HEK293T (cell line): ENCODE data around the gene GAB2.

ENCODE experiments used
- CTCF ChIA-PET: fragments of 350-600 bp; formaldehyde crosslinking; extraction: SDS; loops from one replicate; lab custom pipeline; 2021; ENCODE audit warnings: antibody characterized with exemption, inconsistent platforms; lab: Yijun Ruan, JAX
- POLR2A ChIA-PET: fragments of 350-600 bp; formaldehyde crosslinking; extraction: SDS; loops from one replicate; lab custom pipeline; 2020; ENCODE audit warnings: antibody characterized with exemption, inconsistent platforms; lab: Yijun Ruan, JAX
- DNase-seq: peaks from one replicate; pipeline ENCODE4 v3.0.0; 2012; ENCODE audit warnings: mixed read lengths; ENCODE audit errors: extremely low spot score
- ARNT ChIP-seq: fragments of 450-650 bp; IDR thresholded peaks from 2 replicates; pipeline ENCODE4 v1.6.1; 2017; ENCODE audit warnings: mild to moderate bottlenecking
- BHLHE40 ChIP-seq: fragments of 450-650 bp; IDR thresholded peaks from 2 replicates; pipeline ENCODE4 v1.6.1; 2016; ENCODE audit warnings: mild to moderate bottlenecking, moderate library complexity, borderline replicate concordance
- CTBP1 ChIP-seq: fragments of 450-650 bp; IDR thresholded peaks from 2 replicates; pipeline ENCODE4 v1.6.1; 2016; ENCODE audit warnings: borderline replicate concordance
- ELF4 ChIP-seq: fragments of 450-650 bp; IDR thresholded peaks from 2 replicates; pipeline ENCODE4 v1.6.1; 2017; ENCODE audit warnings: antibody characterized with exemption
- FOXA1 ChIP-seq: fragments of 450-650 bp; IDR thresholded peaks from 2 replicates; pipeline ENCODE4 v1.6.1; 2016; ENCODE audit warnings: mild to moderate bottlenecking
- FOXK2 ChIP-seq: fragments of 450-650 bp; IDR thresholded peaks from 2 replicates; pipeline ENCODE4 v1.6.1; 2016; ENCODE audit warnings: mild to moderate bottlenecking
- FOXM1 ChIP-seq: fragments of 450-650 bp; IDR thresholded peaks from 2 replicates; pipeline ENCODE4 v1.6.1; 2017; ENCODE audit warnings: mild to moderate bottlenecking, borderline replicate concordance
- HDGF ChIP-seq: fragments of 450-650 bp; IDR thresholded peaks from 2 replicates; pipeline ENCODE4 v1.6.1; 2017; ENCODE audit warnings: antibody characterized with exemption, borderline replicate concordance
- L3MBTL2 ChIP-seq: fragments of 450-650 bp; conservative IDR thresholded peaks from 2 replicates; pipeline ENCODE4 v1.6.1; 2016; ENCODE audit warnings: mild to moderate bottlenecking
- LEF1 ChIP-seq: fragments of 450-650 bp; IDR thresholded peaks from 2 replicates; pipeline ENCODE4 v1.6.1; 2017; ENCODE audit warnings: mild to moderate bottlenecking, borderline replicate concordance
- NFRKB ChIP-seq: fragments of 450-650 bp; IDR thresholded peaks from 2 replicates; pipeline ENCODE4 v1.6.1; 2016; ENCODE audit warnings: mild to moderate bottlenecking, moderate library complexity
- SP1 ChIP-seq: fragments of 450-650 bp; IDR thresholded peaks from 2 replicates; pipeline ENCODE4 v1.6.1; 2017
- SUZ12 ChIP-seq: fragments of 450-650 bp; IDR thresholded peaks from 2 replicates; pipeline ENCODE4 v1.6.1; 2016; ENCODE audit warnings: mild to moderate bottlenecking
- TARDBP ChIP-seq: fragments of 450-650 bp; IDR thresholded peaks from 2 replicates; pipeline ENCODE4 v1.6.1; 2016
- ZNF384 ChIP-seq: fragments of 450-650 bp; IDR thresholded peaks from 2 replicates; pipeline ENCODE4 v1.6.1; 2016
- TF ChIP-seq, protein P1 (sequence below): fragments of 450-650 bp; IDR thresholded peaks from 2 replicates; pipeline ENCODE4 v1.6.1; 2016

GAB2 gene

DNA sequence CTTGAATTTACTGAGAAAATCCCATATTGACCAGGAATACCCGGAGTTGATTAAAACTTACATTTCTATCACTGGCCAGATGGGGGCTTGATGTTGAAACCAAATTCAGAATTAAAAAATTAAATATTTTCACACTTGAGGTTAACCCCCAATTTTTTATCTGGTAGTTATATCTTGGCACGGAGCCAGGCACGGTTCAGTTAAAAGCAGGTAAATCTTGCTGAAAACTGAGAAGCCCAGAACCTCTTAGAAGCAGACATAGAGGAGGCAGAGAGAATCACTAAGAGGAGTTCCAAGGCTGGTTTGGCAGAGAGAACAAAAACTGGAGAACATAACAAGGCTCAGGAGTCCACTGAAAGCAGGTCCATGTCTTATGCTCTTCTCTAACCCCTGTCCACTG is 151.2 kb downstream of the GAB2 start:
- TF ChIP-seq CTBP1 (no peak), NFRKB (no peak), HDGF (no peak), L3MBTL2 (no peak), FOXK2 (no peak), FOXM1 (no peak), SUZ12 (no peak), ELF4 (no peak), FOXA1 (no peak), SP1 (no peak), ZNF384 (no peak), LEF1 (no peak), BHLHE40 (no peak)
- TF ChIP-seq, protein P1, sequence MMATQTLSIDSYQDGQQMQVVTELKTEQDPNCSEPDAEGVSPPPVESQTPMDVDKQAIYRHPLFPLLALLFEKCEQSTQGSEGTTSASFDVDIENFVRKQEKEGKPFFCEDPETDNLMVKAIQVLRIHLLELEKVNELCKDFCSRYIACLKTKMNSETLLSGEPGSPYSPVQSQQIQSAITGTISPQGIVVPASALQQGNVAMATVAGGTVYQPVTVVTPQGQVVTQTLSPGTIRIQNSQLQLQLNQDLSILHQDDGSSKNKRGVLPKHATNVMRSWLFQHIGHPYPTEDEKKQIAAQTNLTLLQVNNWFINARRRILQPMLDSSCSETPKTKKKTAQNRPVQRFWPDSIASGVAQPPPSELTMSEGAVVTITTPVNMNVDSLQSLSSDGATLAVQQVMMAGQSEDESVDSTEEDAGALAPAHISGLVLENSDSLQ: no peak
- no peak for DNase-seq
- ChIA-PET POLR2A (no interaction called here), CTCF (no interaction called here)

DNA sequence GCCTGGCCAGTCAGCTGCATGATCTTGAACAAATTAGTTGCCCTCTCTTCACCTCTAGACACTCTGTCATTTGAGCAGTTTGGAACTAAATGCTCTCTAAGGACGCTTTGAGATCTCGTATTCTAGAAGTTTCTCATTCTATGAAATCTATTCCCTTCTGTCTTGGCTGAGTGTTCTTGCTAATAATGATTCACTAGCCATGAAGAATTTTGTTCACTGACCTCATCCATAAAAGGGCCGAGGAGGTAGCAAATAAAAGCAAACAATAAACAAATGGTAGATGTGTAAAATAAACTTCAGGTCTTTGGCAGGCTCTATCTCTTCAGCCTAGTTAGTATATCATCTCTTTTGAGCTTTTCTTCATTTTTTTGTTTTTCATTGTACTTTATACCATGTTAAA is 152.3 kb downstream of the GAB2 start:
- TF ChIP-seq FOXA1 (no peak), TARDBP (no peak), ZNF384 (no peak)
- no peak for DNase-seq
- CTCF ChIA-PET: no interaction called here
- POLR2A ChIA-PET: no interaction called here

DNA sequence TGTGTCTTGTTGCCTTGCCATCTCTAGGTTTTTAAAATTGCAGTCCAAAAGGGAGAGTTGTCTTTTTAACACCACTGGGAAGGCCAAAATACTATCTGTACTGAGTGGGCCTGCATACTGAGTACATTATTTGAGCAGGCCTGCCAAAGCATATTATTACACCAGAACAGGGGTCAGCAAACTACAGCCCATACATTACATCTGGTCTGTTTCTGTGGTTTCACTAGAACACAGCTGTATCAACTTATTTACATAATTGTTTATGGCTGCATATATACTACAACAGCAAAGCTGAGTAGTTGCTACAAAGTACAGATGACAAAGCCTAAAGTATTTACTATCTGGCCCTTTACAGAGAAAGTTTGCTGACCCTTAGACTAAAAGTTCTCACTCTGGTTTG is 154.9 kb downstream of the GAB2 start:
- DNase-seq: no peak
- CTCF ChIA-PET: no interaction called here
- POLR2A ChIA-PET: interaction anchor here (1.2 kb wide), 1 partner anchor 123 kb away, joined by 3 read pairs; no protein-coding TSS in a partner anchor
- TF ChIP-seq L3MBTL2: no peak
- TF ChIP-seq FOXM1: no peak
- TF ChIP-seq, protein P1: no peak
- no peak for TF ChIP-seq NFRKB
- TF ChIP-seq ELF4: no peak
- TF ChIP-seq FOXA1: no peak
- no peak for TF ChIP-seq FOXK2

DNA sequence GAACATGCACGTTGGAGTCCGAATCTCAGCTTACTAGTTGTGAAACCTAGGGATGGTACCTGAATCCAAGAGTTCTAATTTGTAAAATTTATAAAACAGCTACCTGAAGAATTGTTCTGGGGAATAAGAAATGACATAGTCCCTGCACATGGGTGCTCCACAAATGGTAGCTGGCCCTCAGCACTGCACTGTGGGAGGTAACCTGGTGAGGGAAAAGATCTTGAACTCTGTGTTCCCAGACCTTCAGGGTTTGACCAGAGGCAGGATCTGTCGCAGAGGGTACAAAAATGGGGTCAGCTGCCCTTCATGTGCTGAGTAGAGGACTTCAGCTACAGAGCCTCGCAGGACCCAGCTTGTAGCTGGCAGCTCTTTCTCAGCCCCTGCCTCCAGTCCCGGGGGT is 155.4 kb downstream of the GAB2 start:
- CTCF ChIA-PET: no interaction called here
- POLR2A ChIA-PET: interaction anchor here (0.8 kb wide), 1 partner anchor 22 kb away, joined by 3 read pairs; no protein-coding TSS in a partner anchor
- TF ChIP-seq, protein P1: no peak
- no peak for TF ChIP-seq TARDBP
- TF ChIP-seq ELF4: no peak
- no peak for TF ChIP-seq FOXM1
- no peak for TF ChIP-seq NFRKB
- TF ChIP-seq ZNF384: no peak
- TF ChIP-seq SP1: no peak
- TF ChIP-seq L3MBTL2: no peak
- TF ChIP-seq LEF1: no peak
- TF ChIP-seq FOXA1: no peak
- TF ChIP-seq HDGF: no peak
- no peak for TF ChIP-seq SUZ12
- no peak for TF ChIP-seq CTBP1
- no peak for TF ChIP-seq BHLHE40
- TF ChIP-seq ARNT: no peak
- TF ChIP-seq FOXK2: no peak
- DNase-seq: no peak

DNA sequence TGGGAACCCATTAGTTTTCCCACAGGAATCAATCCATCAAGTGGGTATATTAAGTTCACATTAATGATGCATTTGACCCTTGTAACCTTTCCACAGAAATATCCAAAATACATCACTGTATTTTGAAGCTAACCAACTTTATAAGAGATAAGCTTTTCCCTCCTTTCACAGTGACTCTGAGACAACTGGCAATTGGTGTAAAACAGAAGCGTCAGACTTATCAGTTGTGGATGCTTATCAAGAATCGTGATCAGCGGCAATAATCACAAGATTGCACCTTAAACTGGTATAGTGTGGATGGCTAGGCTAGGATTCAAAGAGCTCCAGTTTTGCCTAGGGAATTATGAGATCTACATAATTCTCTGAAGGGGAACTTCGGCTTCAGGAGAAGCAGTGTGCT is 155.8 kb downstream of the GAB2 start:
- CTCF ChIA-PET: no interaction called here
- POLR2A ChIA-PET: interaction anchor here (0.8 to 1.3 kb wide), 2 partner anchors 21 to 93 kb away, joined by 3 read pairs; no protein-coding TSS in a partner anchor
- no peak for TF ChIP-seq SUZ12
- TF ChIP-seq CTBP1: no peak
- no peak for TF ChIP-seq ZNF384
- no peak for TF ChIP-seq FOXA1
- TF ChIP-seq BHLHE40: no peak
- no peak for TF ChIP-seq L3MBTL2
- TF ChIP-seq FOXM1: no peak
- no peak for TF ChIP-seq FOXK2
- TF ChIP-seq ARNT: no peak
- no peak for TF ChIP-seq LEF1
- no peak for TF ChIP-seq HDGF
- TF ChIP-seq, protein P1: no peak
- TF ChIP-seq TARDBP: no peak
- TF ChIP-seq NFRKB: no peak
- no peak for TF ChIP-seq SP1
- TF ChIP-seq ELF4: no peak
- no peak for DNase-seq

DNA sequence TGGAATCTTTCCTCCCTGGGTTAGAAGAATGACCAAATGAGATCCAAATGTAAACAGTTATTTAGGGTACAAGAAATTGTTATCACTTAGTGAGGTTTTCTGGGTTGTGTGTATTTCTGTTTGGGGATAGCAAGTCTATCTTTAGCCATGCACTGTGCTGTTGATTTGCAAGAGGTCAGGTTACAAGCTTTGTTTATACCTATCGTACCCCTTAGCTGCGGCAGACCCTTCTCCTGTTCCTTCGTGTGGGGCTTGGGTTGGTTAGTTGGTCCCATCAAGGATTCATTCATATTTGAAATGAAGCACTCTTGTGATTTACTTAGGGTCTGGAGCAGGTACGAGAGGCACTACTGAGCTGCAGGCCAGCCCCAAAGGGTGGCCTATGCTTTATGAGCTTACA is 156.3 kb downstream of the GAB2 start:
- CTCF ChIA-PET: no interaction called here
- DNase-seq: no peak
- no peak for TF ChIP-seq NFRKB
- TF ChIP-seq FOXK2: no peak
- no peak for TF ChIP-seq TARDBP
- no peak for TF ChIP-seq L3MBTL2
- TF ChIP-seq SP1: no peak
- no peak for TF ChIP-seq ELF4
- TF ChIP-seq, protein P1: no peak
- TF ChIP-seq ARNT: no peak
- no peak for TF ChIP-seq HDGF
- no peak for TF ChIP-seq LEF1
- no peak for TF ChIP-seq FOXA1
- no peak for TF ChIP-seq CTBP1
- TF ChIP-seq FOXM1: no peak
- TF ChIP-seq SUZ12: no peak
- POLR2A ChIA-PET: interaction anchor here (0.8 to 1.3 kb wide), 2 partner anchors 21 to 94 kb away, joined by 3 read pairs; no protein-coding TSS in a partner anchor
